ENCODE results near the gene HCRTR1.

DNA sequence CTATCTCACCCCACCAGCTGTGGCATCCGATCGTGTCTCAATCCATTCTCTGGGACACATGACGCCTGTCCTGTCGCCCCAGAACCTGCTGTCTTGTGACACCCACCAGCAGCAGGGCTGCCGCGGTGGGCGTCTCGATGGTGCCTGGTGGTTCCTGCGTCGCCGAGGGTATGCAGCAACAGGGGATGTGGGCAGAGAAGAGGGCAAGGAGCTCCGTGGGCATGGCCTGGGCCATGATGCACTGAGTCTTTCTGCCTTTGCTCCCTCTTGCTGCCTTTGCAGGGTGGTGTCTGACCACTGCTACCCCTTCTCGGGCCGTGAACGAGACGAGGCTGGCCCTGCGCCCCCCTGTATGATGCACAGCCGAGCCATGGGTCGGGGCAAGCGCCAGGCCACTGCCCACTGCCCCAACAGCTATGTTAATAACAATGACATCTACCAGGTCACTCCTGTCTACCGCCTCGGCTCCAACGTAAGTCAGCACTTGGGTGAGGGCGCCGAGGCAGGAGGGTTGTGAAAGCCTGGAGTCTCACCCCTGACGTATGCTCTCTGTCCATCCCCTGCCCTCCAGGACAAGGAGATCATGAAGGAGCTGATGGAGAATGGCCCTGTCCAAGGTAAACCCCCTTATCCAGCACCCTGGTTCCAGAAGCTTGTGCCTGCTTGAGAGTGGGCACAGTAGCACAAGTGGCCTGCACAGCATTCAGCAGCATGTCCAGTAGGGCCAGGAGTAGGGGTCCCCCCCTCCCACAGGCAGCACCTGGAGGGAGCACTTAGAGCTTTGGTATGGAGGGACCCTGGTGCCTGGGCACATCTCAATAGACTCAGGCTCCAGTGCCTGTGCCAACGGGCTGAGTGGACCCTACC is 32.4 kb upstream of the HCRTR1 start:
- no peak for TF ChIP-seq POLR2AphosphoS5 (IDR thresholded peaks at IDR 0.05)
- TF ChIP-seq, protein P1, sequence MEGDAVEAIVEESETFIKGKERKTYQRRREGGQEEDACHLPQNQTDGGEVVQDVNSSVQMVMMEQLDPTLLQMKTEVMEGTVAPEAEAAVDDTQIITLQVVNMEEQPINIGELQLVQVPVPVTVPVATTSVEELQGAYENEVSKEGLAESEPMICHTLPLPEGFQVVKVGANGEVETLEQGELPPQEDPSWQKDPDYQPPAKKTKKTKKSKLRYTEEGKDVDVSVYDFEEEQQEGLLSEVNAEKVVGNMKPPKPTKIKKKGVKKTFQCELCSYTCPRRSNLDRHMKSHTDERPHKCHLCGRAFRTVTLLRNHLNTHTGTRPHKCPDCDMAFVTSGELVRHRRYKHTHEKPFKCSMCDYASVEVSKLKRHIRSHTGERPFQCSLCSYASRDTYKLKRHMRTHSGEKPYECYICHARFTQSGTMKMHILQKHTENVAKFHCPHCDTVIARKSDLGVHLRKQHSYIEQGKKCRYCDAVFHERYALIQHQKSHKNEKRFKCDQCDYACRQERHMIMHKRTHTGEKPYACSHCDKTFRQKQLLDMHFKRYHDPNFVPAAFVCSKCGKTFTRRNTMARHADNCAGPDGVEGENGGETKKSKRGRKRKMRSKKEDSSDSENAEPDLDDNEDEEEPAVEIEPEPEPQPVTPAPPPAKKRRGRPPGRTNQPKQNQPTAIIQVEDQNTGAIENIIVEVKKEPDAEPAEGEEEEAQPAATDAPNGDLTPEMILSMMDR (IDR thresholded peaks at IDR 0.05), result no peak
